Smooth muscle cell (in vitro differentiated cells): ENCODE data around the gene ALG14. TPM values are rescaled to one million over a fixed set of nuclear protein-coding genes. Genes with fewer than 3 reads are reported as not detected.
"Not testable (repeated sequence)": the region's sequence is repeated elsewhere in the genome, so short reads cannot be mapped to it uniquely, and the experiment has no call there.

Source experiments
- DNase-seq: peaks from one replicate; lab custom pipeline; 2025; ENCODE audit not compliant: unreplicated experiment; lab: John Stamatoyannopoulos, UW
- H2AFZ ChIP-seq: fragments of 200-600 bp; sonication (generic); 2 replicates; pipeline ENCODE4 v1.6.0; 2016; ENCODE audit warnings: antibody characterized with exemption, low read depth, mild to moderate bottlenecking
- H3F3A ChIP-seq: fragments of 200-600 bp; sonication (generic); 2 replicates; pipeline ENCODE4 v1.6.0; 2017; ENCODE audit warnings: antibody characterized with exemption, low read depth
- H3K27ac ChIP-seq: fragments of 200-600 bp; sonication (generic); 2 replicates; pipeline ENCODE4 v1.5.1; 2016; ENCODE audit warnings: low read depth, mild to moderate bottlenecking
- H3K27me3 ChIP-seq: fragments of 200-600 bp; sonication (generic); 2 replicates; pipeline ENCODE4 v1.6.1; 2016; ENCODE audit warnings: low read depth, mild to moderate bottlenecking
- H3K36me3 ChIP-seq: fragments of 200-600 bp; sonication (generic); 2 replicates; pipeline ENCODE4 v1.5.1; 2016; ENCODE audit warnings: low read depth
- H3K4me1 ChIP-seq: fragments of 200-600 bp; sonication (generic); 2 replicates; pipeline ENCODE4 v1.5.1; 2016; ENCODE audit warnings: low read depth
- H3K4me2 ChIP-seq: fragments of 200-600 bp; sonication (generic); 2 replicates; pipeline ENCODE4 v1.6.0; 2016; ENCODE audit warnings: mild to moderate bottlenecking
- H3K4me3 ChIP-seq: fragments of 200-600 bp; sonication (generic); 2 replicates; pipeline ENCODE4 v1.5.1; 2016; ENCODE audit warnings: mild to moderate bottlenecking
- H3K79me2 ChIP-seq: fragments of 200-600 bp; sonication (generic); 2 replicates; pipeline ENCODE4 v1.6.0; 2016; ENCODE audit warnings: low read depth, mild to moderate bottlenecking
- H3K9ac ChIP-seq: fragments of 200-600 bp; sonication (generic); 2 replicates; pipeline ENCODE4 v1.6.0; 2016; ENCODE audit warnings: low read depth
- H3K9me3 ChIP-seq: fragments of 200-600 bp; sonication (generic); replicated peaks from 2 replicates; pipeline ENCODE4 v1.5.1; 2016; ENCODE audit warnings: low read depth
- H4K20me1 ChIP-seq: fragments of 200-600 bp; sonication (generic); 2 replicates; pipeline ENCODE4 v1.6.0; 2016; ENCODE audit warnings: low read depth
- WGBS: methylation state at CpG from one replicate; pipeline ENCODE4 v1.1.7; 2016; ENCODE audit warnings: low lambda C conversion rate; 5-methylcytosine and 5-hydroxymethylcytosine counted together
- polyA plus RNA-seq: library from polyadenylated mRNA; unstranded; fragments of >200 nt; fragmentation: Nextera tagmentation; extraction: Ambion mirVana; gene quantifications from 2 replicates; pipeline ENCODE4 v1.2.1, GENCODE V29; 2016
- total RNA-seq: library from RNA; depleted of rRNA; stranded (reverse); fragments of >200 nt; gene quantifications from 2 replicates; pipeline ENCODE4 v1.2.3, GENCODE V29; 2014
- TF ChIP-seq, protein P1 (sequence below): fragments of 200-600 bp; sonication (generic); IDR thresholded peaks from 2 replicates; pipeline ENCODE4 v1.5.1; 2017; ENCODE audit warnings: borderline replicate concordance, mild to moderate bottlenecking, antibody characterized with exemption; ENCODE audit not compliant: insufficient read depth, poor library complexity, severe bottlenecking

ALG14 gene
- total and polyA plus RNA-seq, 2 experiments from 2014 or later: 2.4 to 5.5 TPM

DNA sequence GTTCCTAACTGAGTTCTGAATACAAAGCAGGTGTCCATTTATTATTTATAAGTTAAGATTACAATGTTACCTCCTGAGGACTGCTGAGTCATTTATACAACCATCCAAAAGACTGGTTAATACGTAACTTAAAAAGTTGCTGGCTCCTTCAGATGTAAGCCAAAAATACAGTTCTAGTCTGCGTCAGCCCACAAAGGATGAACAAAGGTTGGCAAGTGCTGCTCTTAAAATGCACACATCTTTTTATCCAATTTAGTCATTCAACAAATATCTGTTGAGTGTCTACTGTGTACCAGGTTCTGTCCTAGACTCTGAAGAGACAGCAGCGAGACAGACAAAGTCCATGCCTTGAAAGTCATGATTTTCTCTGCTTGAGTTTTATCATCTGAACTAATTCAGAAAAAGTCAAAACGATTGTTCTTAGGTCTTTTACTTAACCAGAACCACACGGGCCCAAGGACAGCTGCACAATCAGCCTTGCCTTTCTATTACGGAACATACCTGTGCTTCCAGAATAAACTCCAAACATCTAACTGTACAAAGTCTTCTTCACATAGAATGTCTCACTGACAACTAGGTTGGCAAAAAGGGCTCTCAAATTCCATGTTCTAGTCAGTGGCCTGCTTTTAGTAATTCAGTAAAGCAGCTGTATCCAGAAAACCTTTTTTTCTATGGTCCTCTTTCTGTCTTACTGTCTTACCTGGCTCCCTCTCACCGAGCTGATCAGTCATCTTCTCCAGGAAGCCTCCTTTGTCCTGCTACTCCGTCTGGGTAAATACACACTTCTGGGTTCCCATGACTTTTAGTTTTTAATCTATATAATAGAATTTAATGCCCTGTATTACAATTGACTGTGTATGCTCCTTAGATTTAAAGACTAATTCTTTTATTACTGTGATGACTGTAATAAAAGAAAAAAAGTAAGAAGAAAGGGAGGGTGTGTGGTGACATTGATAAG, 130.3 kb downstream of the ALG14 start:
- Histone ChIP-seq H3K4me1 (peaks cover 14% of the 10 kb centered on the region), H3K27ac (no peak overlapping the region), H3K9me3 (no peaks in the 10 kb centered on the region), H3K4me2 (no peak overlapping the region), H3K4me3 (no peak overlapping the region), H2AFZ (no peak overlapping the region), H3F3A (no peaks in the 10 kb centered on the region), H3K27me3 (no peaks in the 10 kb centered on the region), H3K36me3 (no peaks in the 10 kb centered on the region), H3K79me2 (no peaks in the 10 kb centered on the region), H3K9ac (no peak overlapping the region), H4K20me1 (no peaks in the 10 kb centered on the region)
- TF ChIP-seq, protein P1, sequence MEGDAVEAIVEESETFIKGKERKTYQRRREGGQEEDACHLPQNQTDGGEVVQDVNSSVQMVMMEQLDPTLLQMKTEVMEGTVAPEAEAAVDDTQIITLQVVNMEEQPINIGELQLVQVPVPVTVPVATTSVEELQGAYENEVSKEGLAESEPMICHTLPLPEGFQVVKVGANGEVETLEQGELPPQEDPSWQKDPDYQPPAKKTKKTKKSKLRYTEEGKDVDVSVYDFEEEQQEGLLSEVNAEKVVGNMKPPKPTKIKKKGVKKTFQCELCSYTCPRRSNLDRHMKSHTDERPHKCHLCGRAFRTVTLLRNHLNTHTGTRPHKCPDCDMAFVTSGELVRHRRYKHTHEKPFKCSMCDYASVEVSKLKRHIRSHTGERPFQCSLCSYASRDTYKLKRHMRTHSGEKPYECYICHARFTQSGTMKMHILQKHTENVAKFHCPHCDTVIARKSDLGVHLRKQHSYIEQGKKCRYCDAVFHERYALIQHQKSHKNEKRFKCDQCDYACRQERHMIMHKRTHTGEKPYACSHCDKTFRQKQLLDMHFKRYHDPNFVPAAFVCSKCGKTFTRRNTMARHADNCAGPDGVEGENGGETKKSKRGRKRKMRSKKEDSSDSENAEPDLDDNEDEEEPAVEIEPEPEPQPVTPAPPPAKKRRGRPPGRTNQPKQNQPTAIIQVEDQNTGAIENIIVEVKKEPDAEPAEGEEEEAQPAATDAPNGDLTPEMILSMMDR: no peak
- no peak for DNase-seq
- WGBS: 87% methylated on average over 8 of the region's 8 CpGs

DNA sequence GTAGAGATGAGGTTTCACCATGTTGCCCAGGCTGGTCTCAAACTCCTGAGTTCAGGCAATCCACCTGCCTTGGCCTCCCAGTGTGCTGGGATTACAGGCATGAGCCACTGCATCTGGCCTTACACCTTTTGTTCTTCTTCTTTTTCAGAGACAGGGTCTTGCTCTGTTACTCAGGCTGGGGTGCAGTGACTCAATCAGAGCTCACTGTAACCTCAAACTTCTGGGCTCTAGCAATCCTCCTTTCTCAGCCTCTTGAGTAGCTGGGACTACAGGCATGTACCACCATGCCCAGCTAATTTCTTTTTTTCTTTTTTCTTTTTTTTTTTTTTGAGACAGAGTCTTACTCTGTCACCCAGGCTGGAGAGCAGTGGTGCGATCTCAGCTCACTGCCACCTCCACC, 131.3 kb downstream of the ALG14 start:
- not testable (repeated sequence) for H3K9ac ChIP-seq, H3F3A ChIP-seq, H2AFZ ChIP-seq, H3K9me3 ChIP-seq, H3K4me3 ChIP-seq, DNase-seq, H3K4me2 ChIP-seq, H3K27me3 ChIP-seq, H4K20me1 ChIP-seq, H3K27ac ChIP-seq, H3K79me2 ChIP-seq, H3K36me3 ChIP-seq
- H3K4me1 ChIP-seq: peaks cover 16% of the 10 kb centered on the region
- WGBS: 100% methylated on average over 1 of the region's 1 CpG

DNA sequence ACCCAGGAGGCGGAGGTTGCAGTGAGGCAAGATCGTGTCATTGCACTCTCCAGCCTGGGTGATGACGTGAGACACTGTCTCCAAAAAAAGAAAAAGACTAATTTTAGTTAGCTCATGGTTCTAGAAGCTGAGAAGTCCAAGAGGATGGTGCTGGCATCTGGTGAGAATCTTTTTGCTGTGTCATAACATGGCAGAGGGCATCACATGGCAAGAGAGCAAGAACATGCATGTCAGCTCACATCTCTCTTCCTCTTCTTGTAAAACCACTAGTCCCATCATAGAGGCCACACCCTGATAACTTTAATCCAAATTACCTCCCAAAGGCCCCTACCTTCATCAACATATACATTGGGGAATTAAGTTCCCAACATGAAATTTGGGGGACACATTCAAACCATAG, 132.0 kb downstream of the ALG14 start:
- H3K27ac ChIP-seq: no peak overlapping the region
- H2AFZ ChIP-seq: no peak overlapping the region
- no peak overlapping the region for H3K4me3 ChIP-seq
- 98% methylated on average over 3 of the region's 3 CpGs for WGBS
- no peak overlapping the region for H3K9ac ChIP-seq
- no peaks in the 10 kb centered on the region for H3K27me3 ChIP-seq
- TF ChIP-seq, protein P1: no peak
- H3K9me3 ChIP-seq: no peaks in the 10 kb centered on the region
- no peaks in the 10 kb centered on the region for H3K36me3 ChIP-seq
- no peak overlapping the region for H3K4me2 ChIP-seq
- no peaks in the 10 kb centered on the region for H3K79me2 ChIP-seq
- no peaks in the 10 kb centered on the region for H4K20me1 ChIP-seq
- DNase-seq: no peak
- no peaks in the 10 kb centered on the region for H3F3A ChIP-seq
- peaks cover 19% of the 10 kb centered on the region for H3K4me1 ChIP-seq

DNA sequence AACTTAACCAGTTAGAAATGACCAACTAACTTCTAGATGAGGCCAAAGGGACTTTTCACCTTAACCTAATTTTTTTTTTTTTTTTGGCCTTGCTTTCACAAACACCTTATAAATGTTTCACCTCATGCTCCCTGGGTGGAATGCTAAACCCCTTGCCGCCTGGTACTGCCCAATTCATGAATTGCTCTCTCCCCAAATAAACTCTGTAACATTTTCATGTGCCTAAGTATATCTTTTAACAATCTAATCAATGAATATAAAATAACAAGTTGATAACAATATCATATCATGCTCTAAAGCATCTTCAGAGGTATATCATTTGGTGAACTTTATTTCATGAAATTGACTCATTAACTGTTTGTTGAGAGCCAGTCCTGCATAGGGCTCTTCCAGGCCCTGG, 134.9 kb downstream of the ALG14 start:
- H3K9ac ChIP-seq: no peak overlapping the region
- no peak overlapping the region for H2AFZ ChIP-seq
- H3K79me2 ChIP-seq: no peaks in the 10 kb centered on the region
- H3K9me3 ChIP-seq: no peaks in the 10 kb centered on the region
- H3K36me3 ChIP-seq: no peaks in the 10 kb centered on the region
- WGBS: 93% methylated on average over 1 of the region's 1 CpG
- H3K4me2 ChIP-seq: no peak overlapping the region
- H3K4me3 ChIP-seq: no peak overlapping the region
- peaks cover 9% of the 10 kb centered on the region for H3F3A ChIP-seq
- no peaks in the 10 kb centered on the region for H3K27me3 ChIP-seq
- no peak for DNase-seq
- H3K27ac ChIP-seq: no peak overlapping the region
- H4K20me1 ChIP-seq: no peaks in the 10 kb centered on the region
- TF ChIP-seq, protein P1: no peak
- peaks cover 25% of the 10 kb centered on the region for H3K4me1 ChIP-seq
